Adipocyte (in vitro differentiated cells): ENCODE measurements around the gene CES3.

ENCODE experiments used
- DNase-seq: peaks from one replicate; pipeline ENCODE4 v3.0.0-alpha.2; 2015; ENCODE audit warnings: low read depth
- H3K27me3 ChIP-seq: replicated peaks from 2 replicates; pipeline ENCODE4 v1.7.0; 2013; ENCODE audit warnings: mild to moderate bottlenecking, low read length, moderate library complexity; ENCODE audit not compliant: control insufficient read depth, insufficient read depth
- H3K36me3 ChIP-seq: 2 replicates; pipeline ENCODE4 v1.7.0; 2013; ENCODE audit warnings: low read length, mild to moderate bottlenecking, moderate library complexity; ENCODE audit not compliant: control insufficient read depth, insufficient read depth, severe bottlenecking
- H3K4me1 ChIP-seq: 2 replicates; pipeline ENCODE4 v1.7.0; 2013; ENCODE audit warnings: mild to moderate bottlenecking, low read length, moderate library complexity; ENCODE audit not compliant: control insufficient read depth, insufficient read depth
- H3K4me3 ChIP-seq: 2 replicates; pipeline ENCODE4 v1.7.0; 2013; ENCODE audit warnings: mild to moderate bottlenecking, low read length, moderate library complexity
- H3K9ac ChIP-seq: 2 replicates; pipeline ENCODE4 v1.7.0; 2013; ENCODE audit warnings: mild to moderate bottlenecking, low read length, moderate library complexity
- H3K9me3 ChIP-seq: 2 replicates; pipeline ENCODE4 v1.7.0; 2013; ENCODE audit warnings: mild to moderate bottlenecking, low read length, moderate library complexity; ENCODE audit not compliant: control insufficient read depth

CES3 gene

GRCh38 chr16:66961065-66961744 lies at the start of gene CES3:
Gene CES3 (plus strand): TSS chr16:66961266. CDS start chr16:66961308, 42 bp downstream.
- H3K9ac ChIP-seq, result no peak within 1 kb of the TSS
- peak; percentile 69 for DNase-seq
- H3K27me3 ChIP-seq, result peaks cover 22% of the 10 kb centered on the region
- peaks cover 18% of the 10 kb centered on the region for H3K4me1 ChIP-seq
- no peaks in the 10 kb centered on the region for H3K36me3 ChIP-seq
- H3K4me3 ChIP-seq, result no peak within 1 kb of the TSS
- H3K9me3 ChIP-seq, result no peaks in the 10 kb centered on the region

- H3K36me3 ChIP-seq, result no peaks in the 10 kb centered on the region
- no peaks in the 10 kb centered on the region for H3K9me3 ChIP-seq
- H3K9ac ChIP-seq, result no peak overlapping the region
- H3K4me3 ChIP-seq, result no peak overlapping the region
- no peaks in the 10 kb centered on the region for H3K4me1 ChIP-seq
- peaks cover 52% of the 10 kb centered on the region for H3K27me3 ChIP-seq
- no peak for DNase-seq
Observed at GRCh38 chr16:66911801-66912200, 49.3 kb upstream of the CES3 start.

GRCh38 chr16:66913081-66913480 lies 48.0 kb upstream of the CES3 start:
- Histone ChIP-seq H3K4me1 (no peaks in the 10 kb centered on the region), H3K27me3 (peaks cover 52% of the 10 kb centered on the region), H3K4me3 (no peak overlapping the region), H3K9ac (no peak overlapping the region), H3K9me3 (no peaks in the 10 kb centered on the region), H3K36me3 (no peaks in the 10 kb centered on the region)
- DNase-seq, result no peak

- Histone ChIP-seq H3K36me3 (no peaks in the 10 kb centered on the region), H3K4me3 (no peak overlapping the region), H3K27me3 (peaks cover 50% of the 10 kb centered on the region), H3K9me3 (no peaks in the 10 kb centered on the region), H3K9ac (no peak overlapping the region), H3K4me1 (no peaks in the 10 kb centered on the region)
- DNase-seq, result no peak
Observed at GRCh38 chr16:66913711-66914110, 47.4 kb upstream of the CES3 start.

GRCh38 chr16:66914541-66914940 lies 46.5 kb upstream of the CES3 start:
- no peak overlapping the region for H3K4me3 ChIP-seq
- H3K36me3 ChIP-seq, result no peaks in the 10 kb centered on the region
- H3K4me1 ChIP-seq, result no peaks in the 10 kb centered on the region
- DNase-seq, result no peak
- no peak overlapping the region for H3K9ac ChIP-seq
- H3K27me3 ChIP-seq, result peaks cover 54% of the 10 kb centered on the region
- no peaks in the 10 kb centered on the region for H3K9me3 ChIP-seq

- no peaks in the 10 kb centered on the region for H3K4me1 ChIP-seq
- DNase-seq, result no peak
- peaks cover 54% of the 10 kb centered on the region for H3K27me3 ChIP-seq
- no peaks in the 10 kb centered on the region for H3K9me3 ChIP-seq
- no peak overlapping the region for H3K4me3 ChIP-seq
- no peak overlapping the region for H3K9ac ChIP-seq
- no peaks in the 10 kb centered on the region for H3K36me3 ChIP-seq
Observed at GRCh38 chr16:66915041-66915440, 46.0 kb upstream of the CES3 start.

- no peak for DNase-seq
- no peaks in the 10 kb centered on the region for H3K36me3 ChIP-seq
- no peaks in the 10 kb centered on the region for H3K4me1 ChIP-seq
- H3K4me3 ChIP-seq, result no peak overlapping the region
- peaks cover 54% of the 10 kb centered on the region for H3K27me3 ChIP-seq
- no peaks in the 10 kb centered on the region for H3K9me3 ChIP-seq
- H3K9ac ChIP-seq, result no peak overlapping the region
Observed at GRCh38 chr16:66916518-66916917, 44.5 kb upstream of the CES3 start.

GRCh38 chr16:66917741-66918140 lies 43.3 kb upstream of the CES3 start:
- Histone ChIP-seq H3K4me1 (no peaks in the 10 kb centered on the region), H3K27me3 (peaks cover 57% of the 10 kb centered on the region), H3K9me3 (no peaks in the 10 kb centered on the region), H3K4me3 (no peak overlapping the region), H3K9ac (no peak overlapping the region), H3K36me3 (no peaks in the 10 kb centered on the region)
- DNase-seq, result no peak

- H3K36me3 ChIP-seq, result no peaks in the 10 kb centered on the region
- no peak overlapping the region for H3K9ac ChIP-seq
- peaks cover 6% of the 10 kb centered on the region for H3K4me1 ChIP-seq
- H3K27me3 ChIP-seq, result peaks cover 57% of the 10 kb centered on the region
- DNase-seq, result no peak
- H3K4me3 ChIP-seq, result no peak overlapping the region
- H3K9me3 ChIP-seq, result no peaks in the 10 kb centered on the region
Observed at GRCh38 chr16:66918355-66918754, 42.7 kb upstream of the CES3 start.

- Histone ChIP-seq H3K4me1 (peaks cover 12% of the 10 kb centered on the region), H3K36me3 (no peaks in the 10 kb centered on the region), H3K9me3 (no peaks in the 10 kb centered on the region), H3K9ac (no peak within 1 kb of the TSS), H3K27me3 (peaks cover 56% of the 10 kb centered on the region), H3K4me3 (no peak within 1 kb of the TSS)
- no peak for DNase-seq
Observed at GRCh38 chr16:66918803-66919568, 42.1 kb upstream of the CES3 start, which contains the start of gene CDH16. Gene CDH16 (minus strand): TSS chr16:66918885. CDS start chr16:66918065, 820 bp downstream.

- no peak overlapping the region for H3K9ac ChIP-seq
- DNase-seq, result no peak
- no peak overlapping the region for H3K4me3 ChIP-seq
- no peaks in the 10 kb centered on the region for H3K36me3 ChIP-seq
- H3K9me3 ChIP-seq, result no peaks in the 10 kb centered on the region
- peaks cover 50% of the 10 kb centered on the region for H3K27me3 ChIP-seq
- H3K4me1 ChIP-seq, result peaks cover 13% of the 10 kb centered on the region
Observed at GRCh38 chr16:66919569-66920298, 41.3 kb upstream of the CES3 start.
